ENCODE data around the gene CPA5.

The CPA5 gene

GRCh38 chr7:130394421-130395195 lies 50.0 kb downstream of the CPA5 start:
- no peak for DNase-seq (ENCODE audit: low read depth)
- TF ChIP-seq CTCF (conservative IDR thresholded peaks at IDR 0.05; ENCODE audit: control insufficient read depth, insufficient read depth, low read depth, low read length): no peak
- H3K4me3 ChIP-seq (ENCODE audit: control insufficient read depth, low read depth, low read length): no peak overlapping the region

- DNase-seq (ENCODE audit: low read depth): no peak
- no peak for TF ChIP-seq CTCF (conservative IDR thresholded peaks at IDR 0.05; ENCODE audit: control insufficient read depth, insufficient read depth, low read depth, low read length)
- no peak overlapping the region for H3K4me3 ChIP-seq (ENCODE audit: control insufficient read depth, low read depth, low read length)
Measured at GRCh38 chr7:130395421-130395820, 50.8 kb downstream of the CPA5 start.

GRCh38 chr7:130396109-130396508 lies 51.5 kb downstream of the CPA5 start:
- DNase-seq (ENCODE audit: low read depth): no peak
- no peak overlapping the region for H3K4me3 ChIP-seq (ENCODE audit: control insufficient read depth, low read depth, low read length)
- TF ChIP-seq CTCF (conservative IDR thresholded peaks at IDR 0.05; ENCODE audit: control insufficient read depth, insufficient read depth, low read depth, low read length): no peak

GRCh38 chr7:130397051-130397757 lies 52.6 kb downstream of the CPA5 start:
- no peak for TF ChIP-seq CTCF (conservative IDR thresholded peaks at IDR 0.05; ENCODE audit: control insufficient read depth, insufficient read depth, low read depth, low read length)
- no peak for DNase-seq (ENCODE audit: low read depth)
- H3K4me3 ChIP-seq (ENCODE audit: control insufficient read depth, low read depth, low read length): no peak overlapping the region

- H3K4me3 ChIP-seq (ENCODE audit: control insufficient read depth, low read depth, low read length): no peak overlapping the region
- no peak for DNase-seq (ENCODE audit: low read depth)
- TF ChIP-seq CTCF (conservative IDR thresholded peaks at IDR 0.05; ENCODE audit: control insufficient read depth, insufficient read depth, low read depth, low read length): no peak
Measured at GRCh38 chr7:130397758-130398073, 53.1 kb downstream of the CPA5 start.

GRCh38 chr7:130398526-130399090 lies 54.0 kb downstream of the CPA5 start:
- no peak for DNase-seq (ENCODE audit: low read depth)
- TF ChIP-seq CTCF (conservative IDR thresholded peaks at IDR 0.05; ENCODE audit: control insufficient read depth, insufficient read depth, low read depth, low read length): no peak
- no peak overlapping the region for H3K4me3 ChIP-seq (ENCODE audit: control insufficient read depth, low read depth, low read length)
